ENCODE results near the gene EGR4. TPM values are rescaled to one million over a fixed set of nuclear protein-coding genes. Genes with fewer than 3 reads are reported as not detected.

EGR4 gene
- total and polyA plus RNA-seq, 2 experiments from 2014 or later = 0.23 TPM; not detected in 1

- Histone ChIP-seq H3F3A (replicated peaks; ENCODE audit: low read depth) (no peaks in the 10 kb centered on the region), H2AFZ (no peak overlapping the region), H3K4me2 (no peak overlapping the region), H3K36me3 (ENCODE audit: insufficient read depth) (no peaks in the 10 kb centered on the region), H3K4me1 (ENCODE audit: insufficient read depth) (no peaks in the 10 kb centered on the region), H4K20me1 (replicated peaks; ENCODE audit: insufficient read depth) (no peaks in the 10 kb centered on the region), H3K27me3 (ENCODE audit: insufficient read depth) (no peaks in the 10 kb centered on the region), H3K4me3 (no peak overlapping the region), H3K27ac (ENCODE audit: low read depth) (no peak overlapping the region), H3K79me2 (replicated peaks; ENCODE audit: insufficient read depth) (no peaks in the 10 kb centered on the region), H3K9me2 (ENCODE audit: insufficient read depth) (no peaks in the 10 kb centered on the region)
- DNase-seq (ENCODE audit: low spot score) = no peak
- Mint-ChIP-seq H3K36me3 (ENCODE audit: low read depth) (no peaks in the 10 kb centered on the region), H3K27me3 (ENCODE audit: insufficient read depth, low read depth, poor library complexity) (no peaks in the 10 kb centered on the region), H3K27ac (no peak overlapping the region), H3K4me1 (no peaks in the 10 kb centered on the region), H3K4me3 (no peak overlapping the region), H3K9me3 (no peaks in the 10 kb centered on the region)
- no peak for ATAC-seq
- TF ChIP-seq CREB1 (CRISPR knock-in tag; IDR thresholded peaks at IDR 0.05; ENCODE audit: low read depth) = no peak
- no peak for TF ChIP-seq POLR2AphosphoS5 (IDR thresholded peaks at IDR 0.05; ENCODE audit: low read depth)
- TF ChIP-seq JUNB (IDR thresholded peaks at IDR 0.05; ENCODE audit: unreplicated experiment) = no peak
- no peak for TF ChIP-seq NANOG (IDR thresholded peaks at IDR 0.05; ENCODE audit: borderline replicate concordance)
- no peak for TF ChIP-seq ZNF331 (CRISPR knock-in tag; IDR thresholded peaks at IDR 0.05; ENCODE audit: low read depth)
- TF ChIP-seq ZNF114 (CRISPR knock-in tag; IDR thresholded peaks at IDR 0.05) = no peak
- no peak for TF ChIP-seq CTCF (conservative IDR thresholded peaks at IDR 0.05; ENCODE audit: low read depth in 2 of 2)
- TF ChIP-seq EZH2phosphoT487 (IDR thresholded peaks at IDR 0.05; ENCODE audit: unreplicated experiment) = no peak
- TF ChIP-seq ZNF462 (CRISPR knock-in tag; IDR thresholded peaks at IDR 0.05) = no peak
- TF ChIP-seq STAT1 (IDR thresholded peaks at IDR 0.05; ENCODE audit: unreplicated experiment) = no peak
- TF ChIP-seq EZH2 (IDR thresholded peaks at IDR 0.05; ENCODE audit: low read depth, unreplicated experiment) = no peak
- TF ChIP-seq ETS1 (IDR thresholded peaks at IDR 0.05) = no peak
- TF ChIP-seq REST (IDR thresholded peaks at IDR 0.05; ENCODE audit: unreplicated experiment) = no peak
These were observed 40.2 kb upstream of the EGR4 start for GRCh38 chr2:73333564-73333963.

Data from GM23338 (cell line).